ENCODE measurements around the gene MAPT. TPM values are rescaled to one million over a fixed set of nuclear protein-coding genes. Genes with fewer than 3 reads are reported as not detected.
A peak's percentile ranks its signal among the peaks of the same experiment; 100 is the strongest.

Gene MAPT
- total RNA-seq (2014; rRNA removed; shearing (Covaris generic)): 0.03 TPM in 1 of 2 replicates, not detected in the other

DNA sequence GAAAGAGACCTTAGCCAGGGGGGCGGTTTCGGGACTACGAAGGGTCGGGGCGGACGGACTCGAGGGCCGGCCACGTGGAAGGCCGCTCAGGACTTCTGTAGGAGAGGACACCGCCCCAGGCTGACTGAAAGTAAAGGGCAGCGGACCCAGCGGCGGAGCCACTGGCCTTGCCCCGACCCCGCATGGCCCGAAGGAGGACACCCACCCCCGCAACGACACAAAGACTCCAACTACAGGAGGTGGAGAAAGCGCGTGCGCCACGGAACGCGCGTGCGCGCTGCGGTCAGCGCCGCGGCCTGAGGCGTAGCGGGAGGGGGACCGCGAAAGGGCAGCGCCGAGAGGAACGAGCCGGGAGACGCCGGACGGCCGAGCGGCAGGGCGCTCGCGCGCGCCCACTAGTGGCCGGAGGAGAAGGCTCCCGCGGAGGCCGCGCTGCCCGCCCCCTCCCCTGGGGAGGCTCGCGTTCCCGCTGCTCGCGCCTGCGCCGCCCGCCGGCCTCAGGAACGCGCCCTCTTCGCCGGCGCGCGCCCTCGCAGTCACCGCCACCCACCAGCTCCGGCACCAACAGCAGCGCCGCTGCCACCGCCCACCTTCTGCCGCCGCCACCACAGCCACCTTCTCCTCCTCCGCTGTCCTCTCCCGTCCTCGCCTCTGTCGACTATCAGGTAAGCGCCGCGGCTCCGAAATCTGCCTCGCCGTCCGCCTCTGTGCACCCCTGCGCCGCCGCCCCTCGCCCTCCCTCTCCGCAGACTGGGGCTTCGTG is at the start of gene MAPT:
MAPT (plus strand) TSS at position 533 of the 763 bp plus-strand sequence. CDS start 67,784 bp downstream, outside the sequence.
- Histone ChIP-seq H3K27me3 (replicated peaks) (peaks cover 91% of the 10 kb centered on the region), H3K27ac (no peak within 1 kb of the TSS), H3K9me3 (replicated peaks) (0 out of 2 replicates have a peak, but pooled peaks cover 7% of the 10 kb centered on the region), H3K36me3 (no peaks in the 10 kb centered on the region), H3K4me3 (peak within 1 kb of the TSS; percentile 40), H3K4me1 (replicated peaks) (peaks cover 19% of the 10 kb centered on the region)
- DNase-seq (ENCODE audit: low read depth in 1 of 2, low spot score in 2 of 2): peak; percentile 91 to 95

DNA sequence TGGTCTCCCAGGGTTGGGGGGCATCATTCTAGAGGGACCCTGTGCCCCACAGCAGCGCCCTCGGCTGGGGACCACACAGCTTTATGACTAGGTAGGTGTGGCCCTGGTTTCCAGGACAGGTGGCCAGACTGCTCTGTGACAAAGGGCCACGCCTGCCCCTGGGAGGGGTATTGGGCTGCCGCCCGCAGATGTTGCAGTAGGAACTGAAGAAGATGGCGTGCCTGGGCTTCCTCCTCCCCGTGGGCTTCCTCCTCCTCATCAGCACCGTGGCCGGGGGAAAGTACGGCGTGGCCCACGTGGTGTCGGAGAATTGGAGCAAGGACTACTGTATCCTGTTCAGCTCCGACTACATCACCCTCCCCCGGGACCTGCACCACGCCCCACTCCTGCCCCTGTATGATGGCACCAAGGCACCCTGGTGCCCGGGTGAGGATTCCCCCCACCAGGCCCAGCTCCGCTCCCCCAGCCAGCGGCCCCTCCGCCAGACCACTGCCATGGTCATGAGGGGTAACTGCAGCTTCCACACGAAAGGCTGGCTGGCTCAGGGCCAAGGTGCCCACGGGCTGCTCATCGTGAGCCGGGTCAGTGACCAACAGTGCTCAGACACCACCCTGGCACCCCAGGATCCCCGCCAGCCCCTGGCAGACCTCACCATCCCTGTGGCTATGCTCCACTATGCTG is 49.5 kb upstream of the MAPT start, which contains the start of gene SPPL2C:
SPPL2C (plus strand) TSS at position 187 of the 681 bp plus-strand sequence; CDS start at position 213, 26 bp downstream.
- no peaks in the 10 kb centered on the region for H3K9me3 ChIP-seq (replicated peaks)
- no peaks in the 10 kb centered on the region for H3K36me3 ChIP-seq
- no peaks in the 10 kb centered on the region for H3K4me1 ChIP-seq (replicated peaks)
- H3K4me3 ChIP-seq: no peak within 1 kb of the TSS
- peaks cover 75% of the 10 kb centered on the region for H3K27me3 ChIP-seq (replicated peaks)
- no peak within 1 kb of the TSS for H3K27ac ChIP-seq
- no peak for DNase-seq (ENCODE audit: low read depth in 1 of 2, low spot score in 2 of 2)

DNA sequence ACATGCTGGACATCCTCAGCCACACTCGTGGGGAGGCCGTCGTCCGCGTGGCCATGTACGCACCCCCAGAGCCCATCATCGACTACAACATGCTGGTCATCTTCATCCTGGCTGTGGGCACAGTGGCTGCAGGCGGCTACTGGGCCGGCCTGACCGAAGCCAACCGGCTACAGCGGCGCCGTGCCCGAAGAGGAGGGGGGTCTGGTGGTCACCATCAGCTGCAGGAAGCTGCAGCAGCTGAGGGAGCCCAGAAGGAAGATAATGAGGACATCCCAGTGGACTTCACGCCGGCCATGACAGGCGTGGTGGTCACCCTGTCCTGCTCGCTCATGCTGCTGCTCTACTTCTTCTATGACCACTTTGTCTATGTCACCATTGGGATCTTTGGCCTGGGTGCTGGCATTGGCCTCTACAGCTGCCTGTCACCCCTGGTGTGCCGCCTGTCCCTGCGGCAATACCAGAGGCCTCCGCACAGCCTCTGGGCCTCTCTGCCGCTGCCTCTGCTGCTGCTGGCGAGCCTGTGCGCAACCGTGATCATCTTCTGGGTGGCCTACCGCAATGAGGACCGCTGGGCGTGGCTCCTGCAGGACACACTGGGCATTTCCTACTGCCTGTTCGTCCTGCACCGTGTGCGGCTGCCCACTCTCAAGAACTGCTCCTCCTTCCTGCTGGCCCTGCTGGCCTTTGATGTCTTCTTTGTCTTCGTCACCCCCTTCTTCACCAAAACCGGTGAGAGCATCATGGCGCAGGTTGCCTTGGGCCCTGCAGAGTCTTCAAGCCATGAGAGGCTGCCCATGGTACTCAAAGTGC is 48.8 kb upstream of the MAPT start:
- H3K36me3 ChIP-seq: no peaks in the 10 kb centered on the region
- no peak for DNase-seq (ENCODE audit: low read depth in 1 of 2, low spot score in 2 of 2)
- H3K27ac ChIP-seq: no peak overlapping the region

DNA sequence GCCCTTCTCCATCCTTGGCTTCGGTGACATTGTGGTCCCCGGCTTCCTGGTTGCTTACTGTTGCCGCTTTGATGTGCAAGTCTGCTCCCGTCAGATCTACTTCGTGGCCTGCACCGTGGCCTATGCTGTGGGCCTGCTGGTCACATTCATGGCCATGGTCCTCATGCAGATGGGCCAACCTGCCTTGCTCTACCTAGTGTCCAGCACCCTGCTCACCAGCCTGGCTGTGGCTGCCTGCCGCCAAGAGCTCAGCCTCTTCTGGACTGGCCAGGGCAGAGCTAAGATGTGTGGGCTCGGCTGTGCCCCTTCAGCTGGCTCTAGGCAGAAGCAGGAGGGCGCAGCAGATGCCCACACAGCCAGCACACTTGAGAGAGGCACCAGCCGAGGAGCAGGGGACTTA is 48.1 kb upstream of the MAPT start:
- DNase-seq (ENCODE audit: low read depth in 1 of 2, low spot score in 2 of 2): no peak
- Histone ChIP-seq H3K27me3 (replicated peaks) (peaks cover 70% of the 10 kb centered on the region), H3K9me3 (replicated peaks) (no peaks in the 10 kb centered on the region), H3K27ac (no peak overlapping the region), H3K4me1 (replicated peaks) (no peaks in the 10 kb centered on the region), H3K4me3 (no peak overlapping the region), H3K36me3 (no peaks in the 10 kb centered on the region)

More for the DNA sequence above, 48.8 kb upstream of the MAPT start:
- no peaks in the 10 kb centered on the region for H3K9me3 ChIP-seq (replicated peaks)
- H3K4me1 ChIP-seq (replicated peaks): no peaks in the 10 kb centered on the region
- H3K4me3 ChIP-seq: no peak overlapping the region
- peaks cover 77% of the 10 kb centered on the region for H3K27me3 ChIP-seq (replicated peaks)

DNA sequence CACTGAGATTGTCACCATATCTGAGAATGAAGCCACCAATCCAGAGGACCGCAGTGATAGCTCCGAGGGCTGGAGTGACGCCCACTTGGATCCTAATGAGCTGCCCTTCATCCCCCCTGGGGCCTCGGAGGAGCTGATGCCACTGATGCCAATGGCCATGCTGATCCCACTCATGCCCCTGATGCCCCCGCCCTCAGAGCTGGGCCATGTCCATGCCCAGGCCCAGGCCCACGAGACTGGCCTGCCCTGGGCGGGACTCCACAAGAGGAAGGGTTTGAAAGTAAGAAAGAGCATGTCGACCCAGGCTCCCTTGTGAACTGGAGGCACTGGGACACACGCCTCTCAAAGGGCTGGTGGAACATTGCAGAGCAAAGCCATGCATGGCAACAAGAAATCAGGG is 47.7 kb upstream of the MAPT start:
- H3K27ac ChIP-seq: no peak overlapping the region
- H3K36me3 ChIP-seq: no peaks in the 10 kb centered on the region
- peaks cover 68% of the 10 kb centered on the region for H3K27me3 ChIP-seq (replicated peaks)
- no peak overlapping the region for H3K4me3 ChIP-seq
- H3K4me1 ChIP-seq (replicated peaks): no peaks in the 10 kb centered on the region
- no peak for DNase-seq (ENCODE audit: low read depth in 1 of 2, low spot score in 2 of 2)
- no peaks in the 10 kb centered on the region for H3K9me3 ChIP-seq (replicated peaks)

DNA sequence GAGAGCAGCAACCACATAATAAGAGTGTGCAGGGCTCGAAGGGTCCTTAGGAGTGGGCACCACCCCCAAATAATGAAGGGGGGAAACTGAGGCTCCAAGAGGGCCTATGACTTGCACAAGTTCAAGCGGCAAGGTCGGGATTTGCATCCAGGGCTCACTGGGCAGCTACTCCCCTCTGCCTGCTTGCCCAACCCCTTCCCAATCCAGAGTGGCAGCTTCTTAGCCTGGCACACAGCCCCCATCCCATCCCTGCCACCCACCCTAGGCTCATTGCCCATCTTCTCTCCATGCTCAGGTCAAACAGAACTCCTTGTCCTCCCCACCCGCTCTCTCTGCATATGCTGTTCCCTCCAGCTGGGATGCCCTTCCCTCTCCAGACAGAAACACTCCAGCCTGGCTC is 47.3 kb upstream of the MAPT start:
- Histone ChIP-seq H3K27ac (no peak overlapping the region), H3K4me3 (no peak overlapping the region)

DNA sequence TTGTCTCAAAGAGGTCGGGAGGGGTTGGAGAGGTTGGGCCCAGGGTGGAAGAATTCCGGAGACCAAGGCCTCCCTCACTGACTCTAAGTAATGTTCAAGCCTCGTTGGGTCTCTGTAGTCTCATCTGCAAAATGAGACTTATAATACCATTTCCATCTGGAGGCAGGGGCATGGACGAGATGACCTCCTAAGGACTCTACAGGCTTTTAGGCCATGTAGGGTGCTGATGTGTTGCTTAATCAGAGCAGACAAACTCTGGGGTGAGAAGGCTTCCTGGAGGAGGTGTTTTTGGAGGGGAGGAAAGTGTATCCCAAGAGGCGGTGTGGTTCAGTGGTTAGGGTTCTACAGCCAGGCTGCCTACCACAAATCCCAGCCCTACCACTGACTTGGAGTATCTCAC is 46.6 kb upstream of the MAPT start:
- no peak for DNase-seq (ENCODE audit: low read depth in 1 of 2, low spot score in 2 of 2)
- no peaks in the 10 kb centered on the region for H3K36me3 ChIP-seq
- no peak overlapping the region for H3K4me3 ChIP-seq
- peaks cover 65% of the 10 kb centered on the region for H3K27me3 ChIP-seq (replicated peaks)
- H3K9me3 ChIP-seq (replicated peaks): no peaks in the 10 kb centered on the region
- no peak overlapping the region for H3K27ac ChIP-seq
- H3K4me1 ChIP-seq (replicated peaks): no peaks in the 10 kb centered on the region

More for the DNA sequence above, 47.3 kb upstream of the MAPT start:
- H3K4me1 ChIP-seq (replicated peaks): no peaks in the 10 kb centered on the region
- H3K9me3 ChIP-seq (replicated peaks): no peaks in the 10 kb centered on the region
- peaks cover 66% of the 10 kb centered on the region for H3K27me3 ChIP-seq (replicated peaks)
- no peak for DNase-seq (ENCODE audit: low read depth in 1 of 2, low spot score in 2 of 2)
- H3K36me3 ChIP-seq: no peaks in the 10 kb centered on the region

DNA sequence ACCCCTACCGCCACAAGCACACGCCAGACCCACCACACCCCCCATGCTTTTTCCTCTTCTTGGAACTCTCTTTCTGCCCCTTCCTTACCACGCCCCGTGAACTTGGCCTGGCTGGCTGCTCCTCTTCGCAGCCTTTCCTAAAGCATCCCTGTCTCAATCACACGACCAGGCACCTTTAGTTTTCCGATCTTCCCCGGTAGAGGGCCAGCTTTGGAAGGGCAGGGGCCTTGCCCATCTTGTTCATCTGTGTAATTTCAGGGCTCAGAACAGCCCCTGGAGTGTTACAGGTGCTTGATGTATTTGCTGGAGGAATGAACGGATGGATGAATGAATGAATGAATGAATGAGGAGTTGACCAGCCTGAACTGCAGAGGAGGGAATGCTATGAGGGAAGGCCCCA is 45.9 kb upstream of the MAPT start:
- peaks cover 60% of the 10 kb centered on the region for H3K27me3 ChIP-seq (replicated peaks)
- H3K36me3 ChIP-seq: no peaks in the 10 kb centered on the region
- no peak overlapping the region for H3K4me3 ChIP-seq
- no peaks in the 10 kb centered on the region for H3K4me1 ChIP-seq (replicated peaks)
- no peak for DNase-seq (ENCODE audit: low read depth in 1 of 2, low spot score in 2 of 2)
- no peaks in the 10 kb centered on the region for H3K9me3 ChIP-seq (replicated peaks)
- H3K27ac ChIP-seq: no peak overlapping the region

DNA sequence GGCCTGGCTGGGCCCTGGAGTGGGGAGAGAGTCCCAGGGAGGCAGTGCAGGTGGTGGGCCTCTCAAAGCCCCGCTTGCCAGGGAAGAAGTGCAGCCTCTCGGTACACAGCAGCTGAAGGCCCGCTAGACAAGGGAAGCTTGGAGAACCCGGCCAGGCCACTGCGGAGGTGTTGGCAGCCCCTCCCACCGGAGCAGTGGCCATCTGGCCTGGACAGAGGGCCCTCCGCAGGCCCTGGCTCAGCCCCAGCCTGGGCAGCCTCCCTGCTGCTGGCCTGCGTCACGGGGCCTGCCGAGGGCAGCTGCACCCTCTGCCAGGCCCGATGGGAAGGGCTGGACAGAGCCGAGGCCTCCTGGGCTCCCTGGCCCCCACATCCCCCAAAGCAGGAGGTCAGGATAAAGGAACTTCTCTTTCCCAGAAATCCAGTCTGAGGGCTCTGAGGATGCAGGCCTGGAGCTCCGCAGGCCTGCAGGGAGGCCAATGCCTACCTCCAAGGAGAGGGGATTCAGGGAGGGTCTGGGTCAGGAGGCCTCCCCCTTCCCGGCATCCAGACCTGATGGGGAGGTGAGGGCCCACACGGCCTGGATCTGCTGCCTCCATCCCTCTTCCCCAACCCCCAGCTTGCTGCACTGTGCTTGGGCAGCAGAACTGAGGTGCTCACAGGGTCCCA is 45.4 kb upstream of the MAPT start:
- no peak for DNase-seq (ENCODE audit: low read depth in 1 of 2, low spot score in 2 of 2)
- H3K27ac ChIP-seq: no peak overlapping the region
- no peaks in the 10 kb centered on the region for H3K4me1 ChIP-seq (replicated peaks)
- no peak overlapping the region for H3K4me3 ChIP-seq
- no peaks in the 10 kb centered on the region for H3K36me3 ChIP-seq
- no peaks in the 10 kb centered on the region for H3K9me3 ChIP-seq (replicated peaks)
- H3K27me3 ChIP-seq (replicated peaks): peaks cover 55% of the 10 kb centered on the region

DNA sequence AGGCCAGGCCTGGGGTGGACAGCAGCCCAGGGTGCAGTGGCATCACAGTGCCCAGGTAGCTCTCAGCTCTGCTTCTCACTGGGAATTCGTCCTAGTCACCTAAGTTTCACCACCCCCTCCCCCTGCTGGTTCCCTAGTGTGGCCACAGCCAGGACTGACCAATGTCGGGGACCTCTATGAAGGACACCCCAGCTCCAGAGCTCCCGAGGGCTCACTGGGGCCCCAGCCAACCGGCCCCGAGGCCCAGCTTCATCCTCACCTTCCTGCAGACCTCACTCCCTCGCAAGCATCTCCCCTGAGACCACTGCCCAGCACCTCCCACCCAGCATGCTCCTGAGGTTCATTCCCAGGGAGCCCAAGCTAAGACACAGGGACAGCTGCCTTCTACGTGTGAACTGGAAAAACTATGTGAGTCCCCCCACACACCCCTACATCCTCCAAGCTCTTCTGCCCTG is 44.8 kb upstream of the MAPT start:
- Histone ChIP-seq H3K4me3 (no peak overlapping the region), H3K27ac (no peak overlapping the region), H3K36me3 (no peaks in the 10 kb centered on the region), H3K9me3 (replicated peaks) (no peaks in the 10 kb centered on the region), H3K4me1 (replicated peaks) (no peaks in the 10 kb centered on the region), H3K27me3 (replicated peaks) (peaks cover 50% of the 10 kb centered on the region)
- DNase-seq (ENCODE audit: low read depth in 1 of 2, low spot score in 2 of 2): no peak

DNA sequence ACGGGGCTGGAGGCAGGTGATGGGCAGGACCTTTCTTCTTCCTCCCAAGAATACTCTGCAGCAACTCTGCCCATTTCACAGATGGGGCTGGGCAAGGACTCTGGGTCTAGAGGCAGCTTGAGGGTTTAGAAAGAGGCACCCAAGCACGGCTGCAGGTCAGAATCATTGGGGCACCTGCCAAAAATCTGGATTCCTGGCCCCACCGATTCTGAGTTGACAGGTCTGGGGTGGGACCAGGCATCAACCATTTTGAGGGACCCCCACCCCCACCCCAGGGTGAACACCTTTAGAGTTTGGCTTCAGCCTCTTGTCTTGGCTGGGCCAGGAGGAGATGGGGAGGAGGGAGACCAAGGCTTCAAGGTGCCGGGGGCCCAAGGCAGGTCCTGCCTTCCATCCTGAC is 44.3 kb upstream of the MAPT start:
- Histone ChIP-seq H3K4me3 (no peak overlapping the region), H3K9me3 (replicated peaks) (no peaks in the 10 kb centered on the region), H3K27ac (no peak overlapping the region), H3K27me3 (replicated peaks) (peaks cover 48% of the 10 kb centered on the region), H3K4me1 (replicated peaks) (no peaks in the 10 kb centered on the region), H3K36me3 (no peaks in the 10 kb centered on the region)
- DNase-seq (ENCODE audit: low read depth in 1 of 2, low spot score in 2 of 2): no peak

DNA sequence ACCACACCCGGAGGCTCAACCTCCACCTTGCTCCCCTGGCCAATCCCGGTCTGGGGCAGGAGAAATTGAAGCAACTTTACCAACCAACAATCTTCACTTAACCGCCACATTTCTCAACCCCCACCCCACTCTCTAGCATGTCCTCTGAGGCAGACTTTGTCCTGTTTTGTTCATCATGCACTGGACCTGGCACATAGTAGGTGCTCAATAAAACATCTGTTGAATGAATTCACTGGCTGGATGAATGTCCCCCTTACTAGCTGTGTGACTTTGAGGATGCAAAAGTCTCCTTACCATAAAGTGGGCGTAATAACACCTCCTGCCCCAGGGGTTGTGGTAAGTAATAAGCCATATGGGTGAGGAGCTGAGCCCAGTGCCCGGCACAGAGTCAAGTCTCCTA is 43.9 kb upstream of the MAPT start:
- DNase-seq (ENCODE audit: low read depth in 1 of 2, low spot score in 2 of 2): no peak
- H3K27ac ChIP-seq: no peak overlapping the region
- peaks cover 48% of the 10 kb centered on the region for H3K27me3 ChIP-seq (replicated peaks)
- H3K4me1 ChIP-seq (replicated peaks): no peaks in the 10 kb centered on the region
- H3K4me3 ChIP-seq: no peak overlapping the region
- H3K36me3 ChIP-seq: no peaks in the 10 kb centered on the region
- H3K9me3 ChIP-seq (replicated peaks): no peaks in the 10 kb centered on the region

DNA sequence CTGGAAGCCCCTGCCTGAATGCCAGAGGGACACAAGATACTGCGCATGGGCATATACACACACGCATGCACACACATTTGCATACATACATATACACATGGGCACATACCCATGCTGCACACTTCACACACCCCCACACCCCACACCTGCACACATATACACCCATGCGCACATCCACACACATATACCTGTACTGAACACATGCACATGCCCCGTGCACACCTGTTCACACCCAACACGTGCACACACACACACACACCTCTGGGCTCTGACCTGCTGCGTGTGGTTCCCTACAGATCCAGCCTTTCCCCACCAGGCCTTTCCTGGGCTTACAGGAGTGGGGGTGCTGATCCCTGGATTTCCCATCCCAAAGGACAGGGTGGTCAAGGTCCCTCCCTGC is 43.3 kb upstream of the MAPT start:
- Histone ChIP-seq H3K27ac (no peak overlapping the region), H3K4me3 (no peak overlapping the region), H3K27me3 (replicated peaks) (peaks cover 48% of the 10 kb centered on the region), H3K9me3 (replicated peaks) (no peaks in the 10 kb centered on the region), H3K36me3 (no peaks in the 10 kb centered on the region), H3K4me1 (replicated peaks) (no peaks in the 10 kb centered on the region)
- DNase-seq (ENCODE audit: low read depth in 1 of 2, low spot score in 2 of 2): no peak

Data from SJSA1 (cell line).